Endothelial cell of umbilical vein (primary cell): ENCODE data around the gene HOXD4. TPM values are rescaled to one million over a fixed set of nuclear protein-coding genes. Genes with fewer than 3 reads are reported as not detected.

Source experiments
- BruUV-seq: library from RNA; stranded (reverse); fragments of 400-500 nt; replicated peaks from 2 replicates; lab custom pipeline; 2021; lab: Mats Ljungman, UMichigan
- CTCF ChIA-PET: fragments of 300-600, 350-600 bp; sonication (Branson Sonifier 250); formaldehyde crosslinking; loops from one replicate; lab custom pipeline; 2021; ENCODE audit warnings: antibody characterized with exemption, inconsistent platforms; lab: Charles Lee
- POLR2A ChIA-PET: fragments of 300-600, 350-600 bp; sonication (Branson Sonifier 250); formaldehyde crosslinking; loops from one replicate; lab custom pipeline; 2021; ENCODE audit warnings: antibody characterized with exemption, inconsistent platforms; lab: Charles Lee
- DNase-seq: peaks from one replicate; pipeline ENCODE4 v3.0.0-alpha.2; 2011; ENCODE audit warnings: low read depth, low spot score
- FAIRE-seq: peaks from 2 replicates; lab custom pipeline; 2011; peaks lifted over from hg19 to GRCh38; lab: Jason Lieb, UNC
- H2AFZ ChIP-seq: 2 replicates; pipeline ENCODE4 v1.6.0; 2012; ENCODE audit warnings: low read depth, low read length, control low read depth, inconsistent platforms
- H3K27ac ChIP-seq: 2 replicates; pipeline ENCODE4 v1.5.1; 2011; ENCODE audit warnings: low read depth, mild to moderate bottlenecking, control low read depth, low read length, moderate library complexity; ENCODE audit not compliant: insufficient read depth
- H3K27me3 ChIP-seq, 2 experiments: 2 replicates each; pipeline versions ENCODE4 v1.6.0 to v1.6.1; 2011; ENCODE audit warnings: low read length in 2 of 2, mixed read lengths in 1 of 2; ENCODE audit not compliant: control insufficient read depth in 2 of 2, insufficient read depth in 2 of 2
- H3K36me3 ChIP-seq, 2 experiments: 2 replicates in 1 of 2; 3 replicates in 1 of 2; pipeline ENCODE4 v1.5.1; 2011; ENCODE audit warnings: low read length in 2 of 2, mild to moderate bottlenecking in 1 of 2, moderate library complexity in 1 of 2; ENCODE audit not compliant: control insufficient read depth in 2 of 2, insufficient read depth in 2 of 2; ENCODE audit errors: extremely low read depth in 1 of 2
- H3K4me1 ChIP-seq: 3 replicates; pipeline ENCODE4 v1.5.1; 2011; ENCODE audit warnings: mild to moderate bottlenecking, low read length; ENCODE audit not compliant: control insufficient read depth, insufficient read depth; ENCODE audit errors: extremely low read depth
- H3K4me2 ChIP-seq: 2 replicates; pipeline ENCODE4 v1.6.1; 2011; ENCODE audit warnings: low read length, control low read depth, mixed read lengths; ENCODE audit not compliant: insufficient read depth
- H3K4me3 ChIP-seq, 3 experiments: fragments of 200-600 bp in 1 of 3; sonication (generic), shearing (Covaris generic) in 1 of 3; replicated peaks in 1 of 3; 2 replicates each; pipeline ENCODE4 v1.5.1; 2011 to 2016; ENCODE audit warnings: control low read depth in 3 of 3, low read length in 3 of 3, mild to moderate bottlenecking in 2 of 3, inconsistent platforms in 1 of 3, low read depth in 1 of 3, moderate library complexity in 1 of 3; ENCODE audit not compliant: insufficient read depth in 1 of 3
- H3K79me2 ChIP-seq: 2 replicates; pipeline ENCODE4 v1.6.0; 2012; ENCODE audit warnings: low read length, inconsistent platforms; ENCODE audit not compliant: control insufficient read depth, insufficient read depth
- H3K9ac ChIP-seq: replicated peaks from 2 replicates; pipeline ENCODE3; 2011; ENCODE audit warnings: low read length, control low read depth; ENCODE audit not compliant: insufficient read depth; ENCODE audit errors: extremely low read depth
- H3K9me1 ChIP-seq: replicated peaks from 3 replicates; pipeline ENCODE4 v1.6.0; 2011; ENCODE audit warnings: mild to moderate bottlenecking, low read length; ENCODE audit not compliant: control insufficient read depth, insufficient read depth; ENCODE audit errors: extremely low read depth
- H3K9me3 ChIP-seq: replicated peaks from 2 replicates; pipeline ENCODE4 v1.5.1; 2012; ENCODE audit warnings: low read length, inconsistent platforms; ENCODE audit not compliant: control insufficient read depth, insufficient read depth
- H4K20me1 ChIP-seq: replicated peaks from 2 replicates; pipeline ENCODE3; 2011; ENCODE audit warnings: mild to moderate bottlenecking, low read length; ENCODE audit not compliant: control insufficient read depth, insufficient read depth; ENCODE audit errors: extremely low read depth
- EZH2 ChIP-seq: IDR thresholded peaks from 2 replicates; pipeline ENCODE4 v1.6.1; 2012; ENCODE audit warnings: borderline replicate concordance, low read depth, mild to moderate bottlenecking, moderate library complexity, low read length, inconsistent platforms; ENCODE audit not compliant: severe bottlenecking
- FOS ChIP-seq: IDR thresholded peaks from 2 replicates; pipeline ENCODE4 v1.6.1; 2011; ENCODE audit warnings: mild to moderate bottlenecking, low read length, moderate library complexity, borderline replicate concordance; ENCODE audit not compliant: insufficient read depth
- GATA2 ChIP-seq: IDR thresholded peaks from 2 replicates; pipeline ENCODE4 v1.7.0; 2011; ENCODE audit warnings: low read depth, mild to moderate bottlenecking, moderate library complexity, mixed read lengths, low read length; ENCODE audit not compliant: insufficient read length, insufficient read depth
- JUN ChIP-seq: IDR thresholded peaks from 2 replicates; pipeline ENCODE4 v1.6.1; 2011; ENCODE audit warnings: borderline replicate concordance, low read depth; ENCODE audit not compliant: insufficient read length, insufficient read depth
- MYC ChIP-seq: IDR thresholded peaks from one replicate; pipeline ENCODE4 v1.6.1; 2011; ENCODE audit warnings: mild to moderate bottlenecking, low read depth, low read length
- POLR2A ChIP-seq: IDR thresholded peaks from 2 replicates; pipeline ENCODE4 v1.6.1; 2012; ENCODE audit warnings: low read depth, mild to moderate bottlenecking, control low read depth, low read length
- POLR2AphosphoS5 ChIP-seq: IDR thresholded peaks from 2 replicates; pipeline ENCODE4 v1.6.1; 2012; ENCODE audit warnings: low read depth, mild to moderate bottlenecking, control low read depth, low read length, moderate library complexity; ENCODE audit not compliant: insufficient read depth
- dilution Hi-C: fragments of 300-500 bp; cut with MboI; formaldehyde crosslinking; loops from one replicate; pipeline ENCODE4 v1.15.0; 2019; ENCODE audit warnings: low sequenced_read_pairs; ENCODE audit not compliant: extremely low pct_ligation_motif_present
- intact Hi-C: fragments of 100-400 bp; cut with micrococcal nuclease; formaldehyde crosslinking; loops from one replicate; pipeline ENCODE4 v1.10.0; 2022
- polyA plus RNA-seq, 4 experiments: library from polyadenylated mRNA; depleted of rRNA in 3 of 4; stranded (reverse) in 3 of 4; unstranded in 1 of 4; fragments of >200 nt; gene quantifications; 2 replicates each; pipeline versions ENCODE4 v1.2.1 to v1.2.3, GENCODE V29; 2011 to 2012; ENCODE audit warnings: missing spikeins in 1 of 4
- total RNA-seq: library from RNA; stranded (reverse); gene quantifications from 2 replicates; pipeline ENCODE4 v1.2.3, GENCODE V29; 2021
- TF ChIP-seq, protein P1 (sequence below), 2 donors: IDR thresholded peaks; 1 replicate in 1 of 2; 2 replicates in 1 of 2; pipeline ENCODE4 v1.5.1; 2011; ENCODE audit warnings: low read length in 2 of 2, mild to moderate bottlenecking in 2 of 2, moderate library complexity in 2 of 2, control low read depth in 1 of 2, inconsistent platforms in 1 of 2, low read depth in 1 of 2; ENCODE audit not compliant: insufficient read depth in 1 of 2; ENCODE audit errors: extremely low read depth in 1 of 2
- TF ChIP-seq, protein P2 (sequence below): IDR thresholded peaks from 2 replicates; pipeline ENCODE4 v1.6.1; 2011; ENCODE audit not compliant: insufficient read depth, insufficient read length

HOXD4 gene
- total and polyA plus RNA-seq, 2 donors (not counting 3 experiments of a cell fraction or from before 2014, with no cell fraction given): 7.6 to 13.7 TPM

DNA sequence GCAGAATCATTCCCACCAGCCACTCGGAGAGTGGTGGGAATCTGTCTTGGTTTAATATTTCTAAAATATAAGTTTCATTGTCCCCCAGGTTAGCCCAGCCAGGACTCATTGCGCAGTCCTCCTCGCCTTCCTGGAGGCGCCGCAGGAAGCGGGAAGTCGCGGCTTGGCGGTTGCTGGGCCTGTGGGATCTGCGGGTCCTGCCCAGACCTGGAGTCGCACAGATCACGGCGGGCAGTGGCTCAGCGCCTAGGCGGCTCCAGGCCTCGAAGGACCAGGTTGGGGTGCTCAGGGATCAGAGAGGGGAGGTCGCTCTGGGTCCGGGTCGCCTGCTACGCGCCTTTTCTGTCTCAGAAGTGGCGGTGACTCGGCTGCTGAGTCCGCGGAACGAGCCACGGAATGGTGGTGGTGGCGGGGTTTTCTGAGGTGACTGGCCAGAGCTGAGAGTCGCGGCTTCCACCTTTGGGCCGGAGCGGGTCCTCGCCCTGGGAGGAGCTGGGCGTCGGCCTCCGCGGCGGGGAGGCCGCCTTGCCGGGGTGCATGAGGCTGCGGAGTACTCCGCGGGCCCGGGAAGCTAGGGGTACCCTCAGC, 8.4 kb downstream of the HOXD4 start:
- Histone ChIP-seq H3K36me3 (peaks cover 0 to 3% of the 10 kb centered on the region in 2 experiments), H3K9me3 (no peaks in the 10 kb centered on the region), H3K4me1 (no peaks in the 10 kb centered on the region), H2AFZ (no peak overlapping the region), H4K20me1 (no peaks in the 10 kb centered on the region), H3K27me3 (peaks cover 5 to 8% of the 10 kb centered on the region in 2 experiments), H3K79me2 (no peaks in the 10 kb centered on the region), H3K9me1 (no peaks in the 10 kb centered on the region), H3K9ac (no peak overlapping the region), H3K27ac (no peak overlapping the region), H3K4me3 (no peak overlapping the region), H3K4me2 (no peak overlapping the region)
- TF ChIP-seq FOS (no peak), JUN (no peak), EZH2 (no peak), GATA2 (no peak), POLR2AphosphoS5 (no peak), MYC (no peak), POLR2A (no peak)
- TF ChIP-seq, protein P1, sequence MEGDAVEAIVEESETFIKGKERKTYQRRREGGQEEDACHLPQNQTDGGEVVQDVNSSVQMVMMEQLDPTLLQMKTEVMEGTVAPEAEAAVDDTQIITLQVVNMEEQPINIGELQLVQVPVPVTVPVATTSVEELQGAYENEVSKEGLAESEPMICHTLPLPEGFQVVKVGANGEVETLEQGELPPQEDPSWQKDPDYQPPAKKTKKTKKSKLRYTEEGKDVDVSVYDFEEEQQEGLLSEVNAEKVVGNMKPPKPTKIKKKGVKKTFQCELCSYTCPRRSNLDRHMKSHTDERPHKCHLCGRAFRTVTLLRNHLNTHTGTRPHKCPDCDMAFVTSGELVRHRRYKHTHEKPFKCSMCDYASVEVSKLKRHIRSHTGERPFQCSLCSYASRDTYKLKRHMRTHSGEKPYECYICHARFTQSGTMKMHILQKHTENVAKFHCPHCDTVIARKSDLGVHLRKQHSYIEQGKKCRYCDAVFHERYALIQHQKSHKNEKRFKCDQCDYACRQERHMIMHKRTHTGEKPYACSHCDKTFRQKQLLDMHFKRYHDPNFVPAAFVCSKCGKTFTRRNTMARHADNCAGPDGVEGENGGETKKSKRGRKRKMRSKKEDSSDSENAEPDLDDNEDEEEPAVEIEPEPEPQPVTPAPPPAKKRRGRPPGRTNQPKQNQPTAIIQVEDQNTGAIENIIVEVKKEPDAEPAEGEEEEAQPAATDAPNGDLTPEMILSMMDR (IDR thresholded peaks at IDR 0.05; ENCODE audit: extremely low read depth in 1 of 2, insufficient read depth in 1 of 2, low read depth in 1 of 2, low read length in 2 of 2): no peak
- TF ChIP-seq, protein P2, sequence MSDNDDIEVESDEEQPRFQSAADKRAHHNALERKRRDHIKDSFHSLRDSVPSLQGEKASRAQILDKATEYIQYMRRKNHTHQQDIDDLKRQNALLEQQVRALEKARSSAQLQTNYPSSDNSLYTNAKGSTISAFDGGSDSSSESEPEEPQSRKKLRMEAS: no peak
- DNase-seq: no peak
- no peak for FAIRE-seq
- CTCF ChIA-PET: interaction anchor here (0.8 to 3.4 kb wide), 2 partner anchors 295 to 395 kb away, joined by 3 to 14 read pairs; no protein-coding TSS in a partner anchor
- POLR2A ChIA-PET: no interaction called here
- intact Hi-C loops: no loop called here
- dilution Hi-C loops: no loop called here
- no TSS peak for BruUV-seq
